ENCODE measurements around the gene GTF2A1.
"Not testable (repeated sequence)": the region's sequence is repeated elsewhere in the genome, so short reads cannot be mapped to it uniquely, and the experiment has no call there.

Gene GTF2A1

DNA sequence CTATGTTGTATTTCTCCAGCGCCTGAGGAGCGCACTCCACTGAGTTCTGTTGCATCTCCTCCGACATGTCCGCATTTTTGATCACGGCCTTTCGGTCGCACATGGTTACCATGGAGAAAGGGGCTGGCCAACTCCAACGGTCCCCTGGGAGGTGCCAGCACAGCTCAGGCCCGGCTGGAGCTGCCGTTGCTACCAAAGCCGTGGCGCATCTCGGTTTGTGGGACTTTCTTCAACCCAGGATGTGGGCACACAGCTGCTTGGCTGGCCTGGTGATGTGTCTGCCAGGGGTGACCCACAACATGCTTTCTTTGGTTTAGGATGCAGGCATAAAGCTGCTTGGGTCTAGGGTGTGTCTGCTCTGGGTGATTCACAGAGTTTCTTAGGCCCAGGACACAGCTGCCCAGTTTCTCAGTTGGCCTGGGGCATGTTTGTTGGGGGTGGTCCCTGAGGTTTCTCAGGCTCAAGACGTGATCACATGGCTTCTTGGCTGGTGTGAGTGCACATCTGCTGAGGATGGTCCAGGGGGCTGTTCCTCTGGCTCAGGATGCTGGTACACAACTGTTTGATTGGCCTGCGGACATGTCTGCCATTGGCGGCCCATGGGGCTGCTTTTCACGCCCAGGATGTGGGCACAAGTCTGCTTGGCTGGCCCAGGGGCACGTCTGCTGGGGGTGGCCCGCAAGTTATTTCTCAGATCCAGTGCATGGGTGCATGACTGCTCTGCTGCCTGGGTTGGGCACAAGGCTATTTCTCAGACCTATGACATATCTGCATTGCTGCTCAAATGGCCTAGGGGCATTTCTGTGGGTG, 25.9 kb upstream of the GTF2A1 start:
- no peak overlapping the region for H3K4ac ChIP-seq (ENCODE audit: low read depth, low read length)
- H2AK5ac ChIP-seq (ENCODE audit: low read length): no peak overlapping the region
- no peak overlapping the region for H3K4me3 ChIP-seq (ENCODE audit: low read depth, low read length)
- no peak overlapping the region for H4K8ac ChIP-seq (ENCODE audit: low read depth, low read length)
- no peaks in the 10 kb centered on the region for H3K36me3 ChIP-seq (ENCODE audit: control insufficient read depth in 1 of 2, insufficient read depth in 2 of 2, low read length in 2 of 2)
- H2BK120ac ChIP-seq (ENCODE audit: insufficient read depth, low read length, poor library complexity): no peak overlapping the region
- H3K9me3 ChIP-seq (ENCODE audit: insufficient read depth, low read depth, low read length): peaks cover 3% of the 10 kb centered on the region
- no CpG with 5 or more reads among the region's 19 CpGs for WGBS (ENCODE audit: extremely low coverage, insufficient coverage, insufficient read length)
- no peak overlapping the region for H3K18ac ChIP-seq (ENCODE audit: low read length)
- H2AFZ ChIP-seq (ENCODE audit: insufficient read depth, low read length, poor library complexity): no peak overlapping the region
- no peaks in the 10 kb centered on the region for H3K27me3 ChIP-seq (ENCODE audit: insufficient read depth, low read length)
- H3K4me1 ChIP-seq (ENCODE audit: control insufficient read depth in 1 of 2, insufficient read depth in 2 of 2, low read length in 2 of 2): peaks cover 4 to 7% of the 10 kb centered on the region in 2 experiments
- H3K27ac ChIP-seq (ENCODE audit: low read depth, low read length): no peak overlapping the region
- no peak overlapping the region for H4K12ac ChIP-seq (ENCODE audit: low read depth, low read length)
- no peak overlapping the region for H3K4me2 ChIP-seq (ENCODE audit: low read length)
- no peak overlapping the region for H2BK12ac ChIP-seq (ENCODE audit: low read length)
- no peak overlapping the region for H4K91ac ChIP-seq (ENCODE audit: low read depth, low read length)
- no peaks in the 10 kb centered on the region for H3K79me1 ChIP-seq (ENCODE audit: low read length)
- no peak overlapping the region for H3K14ac ChIP-seq (ENCODE audit: low read length)
- no peak overlapping the region for H3K23ac ChIP-seq (ENCODE audit: low read length)
- no peak overlapping the region for H2BK5ac ChIP-seq (ENCODE audit: low read depth, low read length, poor library complexity)
- H3K9ac ChIP-seq (ENCODE audit: low read length): no peak overlapping the region
- DNase-seq: no peak
- H3K79me2 ChIP-seq (ENCODE audit: control insufficient read depth, insufficient read depth, low read length, poor library complexity): no peaks in the 10 kb centered on the region

DNA sequence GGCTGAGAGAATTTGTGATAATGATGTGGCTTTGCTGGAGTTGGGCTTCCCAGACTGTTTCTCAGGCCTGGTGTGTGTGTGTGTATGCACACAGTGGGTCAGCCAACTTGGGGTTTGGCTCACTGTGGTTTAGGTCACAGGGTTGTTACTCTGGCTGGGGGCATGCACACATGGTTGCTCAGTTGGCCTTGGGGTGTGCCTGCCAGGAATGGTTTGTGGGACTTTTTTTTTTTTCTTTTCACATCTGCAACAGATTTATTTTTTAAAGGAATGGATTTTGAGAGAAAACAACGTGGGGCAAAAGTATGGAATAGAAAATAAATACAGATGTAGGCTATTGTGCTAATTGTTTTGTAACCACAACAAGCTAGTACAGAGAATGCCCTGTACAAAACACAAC, 25.0 kb upstream of the GTF2A1 start:
- H2BK5ac ChIP-seq (ENCODE audit: low read depth, low read length, poor library complexity): no peak overlapping the region
- no peak overlapping the region for H2AK5ac ChIP-seq (ENCODE audit: low read length)
- H2BK120ac ChIP-seq (ENCODE audit: insufficient read depth, low read length, poor library complexity): no peak overlapping the region
- no peaks in the 10 kb centered on the region for H3K79me1 ChIP-seq (ENCODE audit: low read length)
- no peak overlapping the region for H3K14ac ChIP-seq (ENCODE audit: low read length)
- H3K36me3 ChIP-seq (ENCODE audit: control insufficient read depth in 1 of 2, insufficient read depth in 2 of 2, low read length in 2 of 2): no peaks in the 10 kb centered on the region
- no peak overlapping the region for H2AFZ ChIP-seq (ENCODE audit: insufficient read depth, low read length, poor library complexity)
- H3K4me2 ChIP-seq (ENCODE audit: low read length): no peak overlapping the region
- no peak overlapping the region for H2BK12ac ChIP-seq (ENCODE audit: low read length)
- H3K4ac ChIP-seq (ENCODE audit: low read depth, low read length): no peak overlapping the region
- no peak overlapping the region for H3K23ac ChIP-seq (ENCODE audit: low read length)
- no peak overlapping the region for H4K91ac ChIP-seq (ENCODE audit: low read depth, low read length)
- no peaks in the 10 kb centered on the region for H3K27me3 ChIP-seq (ENCODE audit: insufficient read depth, low read length)
- peaks cover 3% of the 10 kb centered on the region for H3K9me3 ChIP-seq (ENCODE audit: insufficient read depth, low read depth, low read length)
- DNase-seq: no peak
- H3K4me3 ChIP-seq (ENCODE audit: low read depth, low read length): no peak overlapping the region
- H4K12ac ChIP-seq (ENCODE audit: low read depth, low read length): no peak overlapping the region
- no peak overlapping the region for H4K8ac ChIP-seq (ENCODE audit: low read depth, low read length)
- no peaks in the 10 kb centered on the region for H3K79me2 ChIP-seq (ENCODE audit: control insufficient read depth, insufficient read depth, low read length, poor library complexity)
- H3K27ac ChIP-seq (ENCODE audit: low read depth, low read length): no peak overlapping the region
- H3K9ac ChIP-seq (ENCODE audit: low read length): no peak overlapping the region
- H3K18ac ChIP-seq (ENCODE audit: low read length): no peak overlapping the region
- no CpG with 5 or more reads among the region's 1 CpG for WGBS (ENCODE audit: extremely low coverage, insufficient coverage, insufficient read length)
- peaks cover 4 to 7% of the 10 kb centered on the region in 2 experiments for H3K4me1 ChIP-seq (ENCODE audit: control insufficient read depth in 1 of 2, insufficient read depth in 2 of 2, low read length in 2 of 2)

DNA sequence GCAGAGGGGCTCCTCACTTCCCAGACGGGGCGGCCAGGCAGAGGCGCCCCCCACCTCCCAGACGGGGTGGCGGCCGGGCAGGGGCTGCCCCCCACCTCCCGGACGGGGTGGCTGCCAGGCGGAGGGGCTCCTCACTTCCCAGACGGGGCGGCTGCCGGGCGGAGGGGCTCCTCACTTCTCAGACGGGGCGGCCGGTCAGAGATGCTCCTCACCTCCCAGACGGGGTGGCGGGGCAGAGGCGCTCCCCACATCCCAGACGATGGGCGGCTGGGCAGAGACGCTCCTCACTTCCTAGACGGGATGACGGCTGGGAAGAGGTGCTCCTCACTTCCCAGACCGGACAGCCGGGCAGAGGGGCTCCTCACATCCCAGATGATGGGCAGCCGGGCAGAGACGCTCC, 23.7 kb upstream of the GTF2A1 start:
- H3K79me1 ChIP-seq (ENCODE audit: low read length); H3K4ac ChIP-seq (ENCODE audit: low read depth, low read length); H3K4me2 ChIP-seq (ENCODE audit: low read length); H2AFZ ChIP-seq (ENCODE audit: insufficient read depth, low read length, poor library complexity); H3K79me2 ChIP-seq (ENCODE audit: control insufficient read depth, insufficient read depth, low read length, poor library complexity); H2AK5ac ChIP-seq (ENCODE audit: low read length); H2BK12ac ChIP-seq (ENCODE audit: low read length); H4K12ac ChIP-seq (ENCODE audit: low read depth, low read length); H3K4me3 ChIP-seq (ENCODE audit: low read depth, low read length); H2BK120ac ChIP-seq (ENCODE audit: insufficient read depth, low read length, poor library complexity); H2BK5ac ChIP-seq (ENCODE audit: low read depth, low read length, poor library complexity); H3K9ac ChIP-seq (ENCODE audit: low read length); H4K8ac ChIP-seq (ENCODE audit: low read depth, low read length); H3K36me3 ChIP-seq (ENCODE audit: control insufficient read depth in 1 of 2, insufficient read depth in 2 of 2, low read length in 2 of 2); H3K27me3 ChIP-seq (ENCODE audit: insufficient read depth, low read length); H3K9me3 ChIP-seq (ENCODE audit: insufficient read depth, low read depth, low read length); H3K27ac ChIP-seq (ENCODE audit: low read depth, low read length); H3K23ac ChIP-seq (ENCODE audit: low read length); H3K18ac ChIP-seq (ENCODE audit: low read length); H4K91ac ChIP-seq (ENCODE audit: low read depth, low read length); DNase-seq; H3K4me1 ChIP-seq (ENCODE audit: control insufficient read depth in 1 of 2, insufficient read depth in 2 of 2, low read length in 2 of 2); H3K14ac ChIP-seq (ENCODE audit: low read length): not testable (repeated sequence)
- no CpG with 5 or more reads among the region's 28 CpGs for WGBS (ENCODE audit: extremely low coverage, insufficient coverage, insufficient read length)

DNA sequence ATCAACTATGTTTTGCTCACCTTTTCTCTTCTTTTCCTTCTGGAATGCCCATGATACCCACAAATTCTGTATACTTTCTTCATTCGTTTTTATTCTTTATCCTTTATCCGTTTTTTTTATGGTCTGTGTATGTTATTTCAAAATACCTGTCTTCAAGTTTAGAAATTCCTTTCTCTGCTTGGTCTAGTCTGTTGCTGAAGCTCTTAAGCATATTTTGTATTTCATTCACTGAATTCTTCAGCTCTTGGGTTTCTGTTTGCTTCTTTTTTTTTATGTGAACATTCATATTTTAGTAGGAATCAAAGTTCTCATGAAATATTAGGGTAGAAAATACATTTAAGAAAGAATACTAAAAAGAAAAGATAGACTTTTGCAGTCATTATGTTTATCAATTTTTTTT, 22.7 kb upstream of the GTF2A1 start:
- Histone ChIP-seq H4K12ac (ENCODE audit: low read depth, low read length) (no peak overlapping the region), H3K23ac (ENCODE audit: low read length) (no peak overlapping the region), H3K36me3 (ENCODE audit: control insufficient read depth in 1 of 2, insufficient read depth in 2 of 2, low read length in 2 of 2) (no peaks in the 10 kb centered on the region), H3K14ac (ENCODE audit: low read length) (no peak overlapping the region), H3K9ac (ENCODE audit: low read length) (no peak overlapping the region), H2AK5ac (ENCODE audit: low read length) (no peak overlapping the region), H3K4me2 (ENCODE audit: low read length) (no peak overlapping the region), H3K79me1 (ENCODE audit: low read length) (no peaks in the 10 kb centered on the region), H2BK5ac (ENCODE audit: low read depth, low read length, poor library complexity) (no peak overlapping the region), H3K79me2 (ENCODE audit: control insufficient read depth, insufficient read depth, low read length, poor library complexity) (no peaks in the 10 kb centered on the region), H3K4me3 (ENCODE audit: low read depth, low read length) (no peak overlapping the region), H4K91ac (ENCODE audit: low read depth, low read length) (no peak overlapping the region), H4K8ac (ENCODE audit: low read depth, low read length) (no peak overlapping the region), H2BK12ac (ENCODE audit: low read length) (no peak overlapping the region), H2BK120ac (ENCODE audit: insufficient read depth, low read length, poor library complexity) (no peak overlapping the region), H3K27me3 (ENCODE audit: insufficient read depth, low read length) (no peaks in the 10 kb centered on the region), H3K9me3 (ENCODE audit: insufficient read depth, low read depth, low read length) (peaks cover 3% of the 10 kb centered on the region), H3K4ac (ENCODE audit: low read depth, low read length) (no peak overlapping the region), H2AFZ (ENCODE audit: insufficient read depth, low read length, poor library complexity) (no peak overlapping the region), H3K18ac (ENCODE audit: low read length) (no peak overlapping the region), H3K27ac (ENCODE audit: low read depth, low read length) (no peak overlapping the region), H3K4me1 (ENCODE audit: control insufficient read depth in 1 of 2, insufficient read depth in 2 of 2, low read length in 2 of 2) (peaks cover 4 to 7% of the 10 kb centered on the region in 2 experiments)
- 100% methylated on average over 2 of the region's 2 CpGs for WGBS (ENCODE audit: extremely low coverage, insufficient coverage, insufficient read length)
- DNase-seq: no peak

Data from trophoblast cell (in vitro differentiated cells and primary cell).